DMS79 (cell line): ENCODE data around the gene SNAPC5.

Source experiments
- DNase-seq: peaks from one replicate; lab custom pipeline; 2025; lab: John Stamatoyannopoulos, UW

Gene SNAPC5

DNA sequence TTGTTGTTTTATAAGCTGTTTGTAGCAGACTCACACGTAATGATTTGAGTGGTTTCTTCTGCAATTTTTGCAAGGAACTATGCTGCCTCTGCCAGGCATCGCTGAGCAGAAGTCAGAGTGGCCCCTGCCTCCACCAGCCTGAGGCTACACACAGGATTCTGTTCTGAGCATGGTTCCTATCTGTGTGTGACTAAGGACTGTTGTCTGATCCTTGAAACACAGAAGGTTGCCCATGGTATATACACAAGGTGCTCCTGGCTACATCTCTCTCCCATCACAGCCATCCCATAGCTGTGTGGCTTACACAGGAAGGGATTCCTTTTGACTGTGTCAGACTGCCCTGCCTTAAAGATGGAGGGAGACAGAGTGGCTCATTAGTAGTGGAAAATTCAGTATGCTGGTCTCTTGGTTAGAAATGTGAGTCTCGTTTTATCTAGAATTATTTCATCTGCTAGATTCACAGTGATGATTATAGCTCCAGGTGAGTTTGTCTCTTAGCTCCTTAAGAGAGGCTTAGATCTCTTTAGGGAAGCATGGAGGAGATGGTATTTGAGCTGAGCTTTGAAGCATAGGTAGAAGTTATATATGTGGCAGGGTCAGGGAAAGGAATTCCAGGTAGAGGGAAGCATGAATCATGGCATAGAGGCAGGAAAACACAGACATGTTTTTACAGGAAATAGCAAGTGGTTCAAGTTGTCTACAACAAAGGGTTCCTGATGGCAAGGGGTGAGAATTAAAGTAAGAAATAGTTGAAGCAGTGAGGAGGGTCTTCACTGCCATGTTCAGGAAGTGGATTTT lies 37.5 kb downstream of the SNAPC5 start:
- DNase-seq, result peak; percentile 9

- no peak for DNase-seq
These were observed 41.4 kb downstream of the SNAPC5 start for GRCh38 chr15:66456211-66456610.

DNA sequence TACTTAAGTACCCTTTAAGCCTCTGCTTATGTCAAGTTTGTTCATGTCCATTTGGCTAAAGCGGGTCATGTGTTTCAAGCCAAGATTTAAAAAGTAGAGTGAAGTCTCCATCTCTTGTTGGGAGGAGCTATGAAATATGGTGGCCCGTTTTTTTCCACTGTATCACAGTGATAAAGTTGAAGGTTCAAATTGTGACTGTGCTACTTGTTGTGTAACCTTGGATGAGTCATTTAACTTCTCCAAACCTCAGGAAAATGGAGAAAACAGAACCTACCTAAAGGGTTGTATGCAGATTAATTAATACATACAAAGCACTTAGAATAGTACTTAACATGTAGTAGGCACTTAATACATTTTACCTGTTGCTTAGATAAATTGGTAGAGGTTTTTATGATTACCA lies 43.4 kb downstream of the SNAPC5 start:
- DNase-seq, result no peak

DNA sequence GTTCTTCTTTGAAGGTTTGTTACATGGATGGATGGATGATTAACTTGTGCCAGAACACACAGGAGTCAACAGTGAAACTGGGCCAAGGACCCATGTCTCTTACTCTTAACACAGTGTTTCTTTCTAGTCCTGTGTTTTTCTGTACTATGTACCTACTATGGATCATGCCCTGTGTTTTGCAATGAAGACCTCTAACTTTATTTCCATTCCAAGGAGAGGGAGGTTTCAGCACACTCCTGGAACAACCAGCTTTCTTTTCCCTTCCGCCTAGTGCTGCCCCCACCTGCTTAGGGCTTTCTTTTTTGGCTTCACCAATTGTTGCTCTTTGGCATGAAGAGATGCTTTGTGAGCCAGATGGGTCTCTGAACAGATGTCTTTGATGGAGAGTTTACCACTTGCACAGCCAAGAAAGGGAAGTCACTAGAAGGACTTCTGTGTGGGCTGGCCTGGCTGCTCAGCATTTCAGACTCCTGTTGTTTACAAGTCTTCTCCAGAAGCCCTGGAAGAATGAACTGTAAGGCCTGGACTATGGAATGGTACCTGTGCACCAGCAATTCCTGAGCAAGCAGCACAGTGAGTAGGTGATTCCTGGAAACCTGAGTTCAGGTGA lies 44.5 kb downstream of the SNAPC5 start:
- no peak for DNase-seq

DNA sequence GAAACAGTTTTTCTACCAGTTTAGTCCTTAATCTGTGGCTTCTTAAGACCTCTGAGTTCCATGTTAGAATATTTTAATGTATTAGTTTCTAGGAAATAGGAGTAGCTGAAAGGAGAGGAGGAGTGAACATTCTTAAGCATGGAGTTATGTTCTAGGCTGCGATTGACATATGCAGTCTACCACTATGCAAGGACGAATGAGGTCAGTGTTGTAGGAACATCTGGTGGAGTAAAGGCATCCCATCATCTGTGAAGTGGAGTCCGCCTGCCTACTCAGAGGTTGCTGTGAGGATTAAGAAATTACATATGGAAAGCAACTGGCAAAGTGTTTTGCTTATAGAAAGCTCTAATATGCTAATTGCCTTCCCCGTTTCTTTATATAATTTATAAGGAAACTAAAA lies 45.1 kb downstream of the SNAPC5 start:
- DNase-seq, result no peak
